Stimulated activated CD4-positive, alpha-beta T cell treated with anti-CD3 and anti-CD28 coated beads, Interleukin-1b, Interleukin-23, amount 100 ng/mL, for 1 hour (primary cell): ENCODE results near the gene MAPKAPK2.
A peak's percentile ranks its signal among the peaks of the same experiment; 100 is the strongest.

Experiments
- DNase-seq, 2 donors: peaks; one replicate each; pipeline ENCODE4 v3.0.0-alpha.2; 2020; ENCODE audit warnings: low read depth in 2 of 2

MAPKAPK2 gene

DNA sequence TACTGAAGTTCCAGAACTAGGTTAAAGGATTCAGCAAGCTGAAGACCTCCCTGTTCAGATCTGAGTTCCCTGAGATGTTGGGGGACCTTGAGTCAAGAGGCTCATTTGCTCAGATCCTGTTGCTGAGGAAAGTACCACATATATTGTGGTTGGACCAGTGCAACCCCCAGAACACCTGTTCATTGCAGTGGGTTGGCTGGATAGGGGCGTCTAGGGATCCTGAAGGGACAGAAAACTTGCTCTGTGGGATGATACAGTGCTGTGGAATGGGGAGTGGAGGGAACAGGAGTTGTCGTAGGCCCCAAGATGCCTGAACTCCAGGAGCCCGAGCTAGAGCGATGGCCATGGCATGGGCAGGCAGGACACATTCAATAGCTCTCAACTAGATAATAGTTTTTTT, 24.6 kb upstream of the MAPKAPK2 start:
- no peak for DNase-seq

DNA sequence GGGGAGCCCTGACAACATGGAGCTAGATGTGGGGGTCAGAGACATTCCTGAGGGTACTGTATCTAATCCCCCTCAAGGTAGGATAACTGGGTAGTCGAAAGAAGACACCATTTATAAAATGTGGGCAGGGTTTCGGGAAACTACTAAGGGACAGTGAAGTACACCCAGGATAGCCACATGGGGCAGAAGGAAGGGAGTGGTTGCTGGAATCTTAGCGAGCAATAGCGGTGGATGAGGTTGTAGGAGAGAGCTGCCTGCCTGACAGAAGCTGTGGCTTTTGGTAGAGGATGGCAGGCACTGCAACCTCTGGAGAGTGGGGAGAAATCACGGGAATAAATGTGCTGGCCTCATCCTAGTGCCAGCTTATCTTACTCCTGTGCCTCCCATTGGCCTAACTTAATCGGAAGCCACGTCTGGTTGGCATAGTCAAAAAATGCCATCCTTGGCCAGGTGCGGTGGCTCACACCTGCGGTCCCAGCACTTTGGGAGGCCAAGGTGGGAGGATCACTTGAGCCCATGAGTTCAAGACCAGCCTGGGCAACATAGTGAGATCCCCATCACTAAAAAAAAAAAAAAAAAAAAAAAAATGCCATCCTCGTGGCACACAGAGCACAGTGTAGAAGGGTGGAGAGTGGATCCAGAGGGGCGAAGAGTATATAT, 23.4 kb upstream of the MAPKAPK2 start:
- DNase-seq, result no peak

- no peak for DNase-seq
Measured at GRCh38 chr1:206662396-206663092, 22.2 kb upstream of the MAPKAPK2 start.

DNA sequence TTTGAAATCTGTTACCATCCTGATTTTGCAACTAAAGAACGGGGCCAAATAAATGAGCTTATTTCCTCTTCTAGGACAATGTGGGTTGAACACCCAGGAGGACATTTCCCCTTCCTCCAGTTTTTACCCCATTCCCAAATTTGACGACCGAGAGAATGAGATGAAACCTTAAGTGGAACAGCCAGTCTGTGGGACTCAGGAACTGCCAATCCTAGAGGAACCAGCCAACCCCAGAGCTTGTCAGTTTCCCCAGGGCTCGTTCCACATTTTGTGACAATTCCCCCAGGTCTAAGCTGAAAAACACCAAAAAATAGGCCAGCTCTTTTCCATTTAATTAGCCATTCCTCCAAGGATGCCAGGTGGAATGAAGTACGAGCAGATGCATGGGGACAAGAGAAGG, 21.3 kb upstream of the MAPKAPK2 start:
- no peak for DNase-seq

- peak; percentile 57 for DNase-seq
Measured at GRCh38 chr1:206663832-206664652, 20.7 kb upstream of the MAPKAPK2 start.

- no peak for DNase-seq
Measured at GRCh38 chr1:206664740-206665139, 20.0 kb upstream of the MAPKAPK2 start.

- DNase-seq, result no peak
Measured at GRCh38 chr1:206666031-206666561, 18.6 kb upstream of the MAPKAPK2 start.

DNA sequence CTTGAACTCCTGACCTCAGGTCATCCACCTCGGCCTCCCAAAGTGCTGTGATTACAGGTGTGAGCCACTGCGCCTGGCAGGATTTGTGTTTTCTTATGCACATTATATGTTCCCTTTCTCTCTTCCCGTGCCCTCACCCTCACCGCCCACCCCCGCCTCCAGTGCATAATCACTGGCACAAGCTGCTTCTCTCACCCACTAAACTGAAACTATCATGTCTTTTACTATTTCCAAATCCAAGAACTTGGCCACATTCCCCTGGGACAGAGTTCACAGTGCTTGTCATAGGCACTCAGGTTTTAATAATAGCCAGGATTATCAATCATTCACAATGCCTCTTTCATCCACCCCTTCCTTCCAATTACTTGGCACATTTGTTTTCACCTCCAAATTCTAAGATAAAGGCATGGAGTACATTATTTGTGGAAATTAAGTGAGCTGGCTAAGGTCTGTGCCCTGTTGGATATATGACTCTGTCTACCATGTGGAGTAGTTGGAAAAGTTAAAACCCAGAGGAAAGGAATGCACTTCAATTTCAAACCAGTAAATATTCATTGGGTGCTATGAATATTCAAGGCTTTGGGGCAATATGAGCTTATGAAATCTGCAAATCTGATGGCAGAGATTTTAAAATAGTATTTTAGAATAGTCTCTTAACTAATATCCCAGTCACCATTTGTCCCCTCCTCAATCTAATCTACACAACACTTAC, 17.6 kb upstream of the MAPKAPK2 start:
- DNase-seq, result no peak

DNA sequence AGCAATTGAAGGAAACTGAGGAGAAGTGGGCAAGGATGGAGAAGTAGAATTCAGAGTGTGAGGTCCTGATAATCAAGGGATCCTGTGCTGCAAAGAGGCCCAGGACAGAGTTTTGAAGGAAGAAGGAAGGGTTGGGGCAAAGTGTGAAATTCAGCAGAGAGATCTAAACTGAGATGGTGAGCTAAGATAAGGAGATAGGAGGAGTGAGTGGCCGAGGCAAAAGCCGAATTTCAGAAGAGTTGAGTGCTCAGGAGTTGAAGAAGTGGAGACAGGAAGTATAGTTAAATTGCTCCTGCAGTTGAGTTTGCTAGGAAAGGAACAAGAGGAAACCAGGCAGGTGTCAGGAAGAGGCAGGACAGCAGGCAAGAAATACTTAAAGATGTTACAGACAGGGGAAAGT, 16.4 kb upstream of the MAPKAPK2 start:
- no peak for DNase-seq

DNA sequence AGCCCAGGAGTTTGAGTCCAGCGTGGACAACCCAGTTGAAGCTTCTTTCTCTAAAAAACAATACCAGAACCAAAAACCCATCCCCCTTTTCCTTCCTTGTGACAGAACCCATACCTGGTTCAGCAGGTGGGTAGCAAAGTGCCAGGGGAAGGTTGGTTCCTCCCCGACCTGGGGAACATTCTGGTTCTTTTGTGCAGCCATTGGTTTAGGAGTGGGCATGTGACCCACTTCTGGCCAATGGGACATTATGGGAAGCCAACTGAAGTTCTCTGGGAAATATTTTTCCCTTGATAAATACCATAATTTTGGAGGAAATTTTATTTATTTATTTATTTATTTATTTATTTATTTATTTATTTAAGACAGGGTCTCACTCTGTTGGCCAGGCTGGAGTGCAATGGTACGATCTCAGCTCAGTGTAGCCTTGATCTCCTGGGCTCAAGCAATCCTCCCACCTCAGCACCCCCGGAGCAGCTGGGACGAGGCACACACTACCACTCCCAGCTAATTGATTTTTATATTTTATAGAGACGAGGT, 15.8 kb upstream of the MAPKAPK2 start:
- DNase-seq, result no peak

- no peak for DNase-seq
Measured at GRCh38 chr1:206672011-206672688, 12.6 kb upstream of the MAPKAPK2 start.

- no peak for DNase-seq
Measured at GRCh38 chr1:206672844-206673758, 11.6 kb upstream of the MAPKAPK2 start.

DNA sequence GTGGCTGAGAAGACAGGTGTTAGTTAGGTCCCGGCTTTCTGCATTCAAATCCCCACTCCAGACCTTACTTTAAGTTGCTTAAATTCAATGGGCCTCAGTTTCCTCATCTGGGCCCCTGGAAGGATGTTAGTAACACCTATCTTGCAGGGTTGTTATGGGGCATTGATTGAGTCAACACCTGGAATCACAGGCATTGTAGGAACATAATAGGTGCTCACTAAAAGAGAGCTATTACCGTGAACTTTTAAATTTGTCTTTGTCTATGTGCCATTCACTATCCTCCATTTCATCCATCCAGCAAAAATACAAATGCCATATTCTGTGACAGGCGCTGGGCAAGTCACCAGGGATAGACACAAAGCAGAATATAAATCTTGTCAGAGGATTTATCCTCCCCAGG, 10.5 kb upstream of the MAPKAPK2 start:
- DNase-seq, result no peak

- no peak for DNase-seq
Measured at GRCh38 chr1:206674745-206675175, 9.9 kb upstream of the MAPKAPK2 start.

DNA sequence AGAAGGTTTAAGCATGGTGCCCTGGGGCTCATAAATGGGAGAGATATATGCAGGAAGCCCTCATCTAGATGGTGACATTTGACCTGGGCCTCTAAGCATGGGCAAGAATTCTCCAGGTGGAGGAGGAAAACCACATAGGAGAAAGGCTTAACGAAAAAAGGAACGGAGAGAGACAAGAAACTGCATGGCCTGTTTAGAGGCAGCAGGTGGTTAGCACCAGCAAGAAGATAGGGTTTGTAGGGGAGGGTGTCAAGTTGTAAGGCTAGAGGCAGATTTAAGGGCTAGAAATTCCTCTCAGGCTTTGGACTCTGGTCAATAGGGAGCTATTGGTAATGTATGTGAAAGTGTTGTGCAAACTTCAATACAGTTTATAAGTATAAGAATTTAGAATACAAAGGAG, 8.2 kb upstream of the MAPKAPK2 start:
- no peak for DNase-seq

GRCh38 chr1:206678490-206678889, 6.2 kb upstream of the MAPKAPK2 start:
- no peak for DNase-seq

GRCh38 chr1:206679738-206680211, 4.9 kb upstream of the MAPKAPK2 start:
- DNase-seq, result no peak

DNA sequence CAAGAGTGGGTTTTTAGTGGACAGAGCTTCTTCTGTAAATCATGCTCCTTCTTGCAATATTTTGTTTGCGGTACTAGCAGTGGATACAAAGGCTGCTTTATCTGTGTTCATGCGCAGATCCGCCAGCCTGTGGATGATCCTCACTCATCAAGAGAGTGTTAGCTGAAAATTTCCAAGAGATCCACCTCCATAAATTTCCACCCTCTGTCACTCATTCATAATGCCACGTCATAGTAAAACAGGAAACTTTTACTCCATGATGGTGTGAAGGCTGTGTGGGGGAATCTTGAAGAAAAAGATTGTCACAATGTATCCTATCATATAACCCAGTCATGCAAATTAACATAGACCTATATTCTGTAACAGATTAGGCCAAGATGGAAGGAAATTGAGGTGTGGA, 4.4 kb upstream of the MAPKAPK2 start:
- no peak for DNase-seq

DNA sequence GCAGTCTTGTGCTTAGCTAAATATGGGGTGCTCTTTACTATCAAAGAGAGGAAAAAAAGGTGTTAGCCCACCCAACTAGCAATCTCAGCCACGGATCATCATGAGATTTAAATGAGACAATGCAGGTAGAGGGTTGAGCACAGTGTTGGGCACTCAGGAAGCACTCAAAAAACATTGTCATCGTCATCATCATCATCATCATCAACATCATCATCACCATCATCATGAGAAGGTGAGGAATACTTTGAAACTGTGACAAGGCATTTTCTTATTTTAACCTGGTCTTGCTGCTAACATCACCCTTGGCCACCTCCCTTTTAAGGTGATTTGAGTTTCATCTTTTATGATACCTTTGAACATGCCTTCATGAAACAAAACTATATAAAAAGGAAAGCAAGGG, 3.3 kb upstream of the MAPKAPK2 start:
- DNase-seq, result no peak

- no peak for DNase-seq
Measured at GRCh38 chr1:206682111-206682510, 2.6 kb upstream of the MAPKAPK2 start.
